Activated CD8-positive, alpha-beta memory T cell treated with anti-CD3 and anti-CD28 coated beads for 4 hours (primary cell): ENCODE data around the gene GLRA1.
"Not testable (repeated sequence)": the region's sequence is repeated elsewhere in the genome, so short reads cannot be mapped to it uniquely, and the experiment has no call there.

Experiments used
- DNase-seq, 2 donors: peaks; one replicate each; pipeline ENCODE4 v3.0.0-alpha.2; 2020; ENCODE audit warnings: low read depth in 2 of 2

The GLRA1 gene

DNA sequence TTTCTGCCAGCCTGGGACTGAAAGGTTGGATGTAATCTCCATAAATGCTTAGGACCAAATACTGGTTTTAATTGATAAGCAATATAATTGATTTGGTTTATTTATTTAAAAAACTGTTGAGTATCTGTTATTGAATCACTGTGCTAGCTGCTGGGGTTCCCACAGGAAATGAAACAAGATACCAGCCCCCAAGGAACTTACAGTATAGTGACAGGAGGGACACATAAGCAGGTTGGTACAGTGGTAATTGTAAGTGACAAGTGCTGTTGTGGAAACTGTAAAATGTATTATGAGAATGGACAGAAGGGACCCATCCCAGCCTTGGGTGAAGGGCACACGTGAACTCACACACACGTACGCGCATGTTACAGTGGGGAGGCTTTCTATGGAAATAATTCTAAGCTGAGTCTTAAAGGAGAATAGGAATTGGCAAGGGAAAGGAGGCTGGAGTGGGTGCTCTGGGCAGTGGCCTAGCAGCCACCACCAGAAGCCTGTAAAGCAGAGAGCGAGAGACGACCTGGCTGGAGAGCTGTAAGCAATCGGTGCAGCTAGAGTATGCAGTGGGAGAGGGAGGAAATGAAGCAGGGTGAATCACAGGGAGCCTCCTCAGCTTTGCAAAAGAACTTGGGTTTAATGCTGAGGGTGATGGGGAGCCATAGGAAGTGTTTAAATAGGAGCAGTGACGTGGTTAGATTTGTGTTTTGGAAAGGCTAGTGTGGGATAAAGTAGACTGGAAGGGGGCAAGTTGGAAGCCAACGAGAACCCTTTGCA, 39.3 kb downstream of the GLRA1 start:
- DNase-seq: no peak

DNA sequence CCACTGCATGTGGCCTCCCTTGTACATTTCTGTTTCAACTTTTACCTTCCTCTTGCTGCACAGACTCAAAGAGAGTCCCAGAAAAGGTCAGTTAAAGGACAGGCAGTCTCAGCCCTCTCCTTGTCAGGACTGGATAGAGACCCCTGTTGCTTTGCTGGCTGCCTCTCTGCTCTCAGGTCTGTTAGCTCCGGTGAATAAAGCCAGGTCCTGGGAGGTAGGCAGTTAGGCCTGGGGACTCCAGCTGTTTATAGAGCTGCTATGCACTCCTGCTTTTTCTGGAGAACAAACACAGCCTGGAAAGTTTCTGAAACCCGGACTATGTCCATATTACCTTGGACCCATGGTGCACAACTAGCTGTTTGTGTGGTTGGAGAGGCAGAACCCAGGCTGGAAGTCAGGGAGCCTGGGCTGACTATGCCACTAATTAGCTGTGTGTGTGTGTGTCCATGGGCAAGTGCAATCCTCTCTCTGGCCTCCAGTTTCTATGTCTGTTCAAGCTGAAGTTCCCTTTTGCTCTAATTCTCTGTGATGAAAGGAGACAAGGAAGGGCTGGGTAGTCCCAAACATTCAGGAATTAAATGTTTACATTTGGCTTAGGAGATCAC, 42.9 kb downstream of the GLRA1 start:
- no peak for DNase-seq

DNA sequence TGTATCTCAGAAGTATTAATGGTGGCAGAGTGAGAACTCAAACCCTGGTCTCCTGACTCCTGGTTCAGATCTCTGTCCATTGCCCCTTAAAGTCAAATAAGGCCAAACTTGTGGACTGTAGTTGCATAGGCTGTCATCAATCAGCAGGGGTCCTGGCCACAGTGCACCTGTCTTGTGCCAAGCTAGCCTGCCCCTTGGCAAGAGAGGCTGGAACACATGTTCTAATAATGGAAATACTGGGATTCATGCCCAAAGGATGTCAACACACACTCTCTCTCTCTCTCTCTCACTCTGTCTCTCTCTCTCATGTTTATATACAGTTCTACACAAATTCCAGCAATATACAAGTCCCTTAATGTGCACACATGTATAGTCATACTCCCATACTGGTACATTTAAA, 44.3 kb downstream of the GLRA1 start:
- no peak for DNase-seq

- DNase-seq: no peak
Measured at GRCh38 chr5:151873701-151874100, 51.0 kb downstream of the GLRA1 start.

- no peak for DNase-seq
Measured at GRCh38 chr5:151872701-151873100, 52.0 kb downstream of the GLRA1 start.

DNA sequence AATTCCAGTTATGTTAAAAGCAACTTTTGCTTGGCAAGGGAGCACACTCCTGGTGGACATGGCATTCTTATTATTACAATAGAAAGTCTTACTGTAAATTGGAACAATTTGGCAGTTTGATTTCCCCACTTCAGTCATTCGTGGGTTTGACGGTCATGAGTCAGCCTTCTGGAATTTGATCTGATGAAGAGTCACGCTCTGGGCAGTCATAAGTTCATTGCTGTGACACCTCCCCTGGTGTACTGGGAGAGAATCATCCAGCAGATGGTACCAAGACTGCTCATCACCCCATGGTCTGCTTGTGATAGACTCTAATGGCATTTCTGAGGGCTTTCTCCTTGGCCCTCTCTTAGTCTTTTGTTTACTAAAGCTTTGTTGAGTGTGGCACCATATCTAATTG, 53.8 kb downstream of the GLRA1 start:
- no peak for DNase-seq

GRCh38 chr5:151870271-151870670, 54.4 kb downstream of the GLRA1 start:
- DNase-seq: no peak

GRCh38 chr5:151869843-151870242, 54.8 kb downstream of the GLRA1 start:
- no peak for DNase-seq

- no peak for DNase-seq
Measured at GRCh38 chr5:151868451-151868850, 56.2 kb downstream of the GLRA1 start.

DNA sequence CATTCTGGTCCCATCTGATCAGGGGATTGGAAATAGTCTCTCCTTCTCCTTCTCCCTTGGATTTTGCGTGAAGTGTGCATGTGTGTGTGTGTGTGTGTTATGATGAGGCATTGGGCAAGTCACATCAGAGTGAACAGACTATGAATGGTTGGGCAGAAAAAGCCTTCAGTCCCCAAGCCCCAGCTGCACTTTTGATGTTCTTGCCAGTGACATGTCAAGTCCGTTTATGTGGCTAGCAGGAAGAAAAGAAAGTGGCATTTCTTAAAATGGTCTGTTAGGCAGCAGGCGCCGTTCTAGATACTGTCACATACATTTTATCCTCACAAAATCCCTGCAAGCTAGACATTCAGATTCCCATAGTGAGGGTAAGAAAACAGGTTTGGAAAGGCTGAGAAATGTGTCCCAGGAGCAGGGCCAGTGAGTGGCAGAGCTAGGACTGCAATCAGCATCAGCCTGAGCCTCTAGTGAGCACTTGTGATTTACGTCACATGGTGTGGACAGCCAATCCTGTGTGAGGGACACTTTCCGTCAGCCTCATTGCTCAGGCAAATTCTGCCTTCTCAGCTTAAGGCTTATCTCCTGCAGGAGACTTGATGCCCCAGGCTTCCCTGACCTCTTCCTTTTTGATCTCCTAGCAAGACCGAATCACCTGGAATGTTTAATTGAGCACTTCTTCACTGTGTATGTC, 60.4 kb downstream of the GLRA1 start:
- DNase-seq: no peak

DNA sequence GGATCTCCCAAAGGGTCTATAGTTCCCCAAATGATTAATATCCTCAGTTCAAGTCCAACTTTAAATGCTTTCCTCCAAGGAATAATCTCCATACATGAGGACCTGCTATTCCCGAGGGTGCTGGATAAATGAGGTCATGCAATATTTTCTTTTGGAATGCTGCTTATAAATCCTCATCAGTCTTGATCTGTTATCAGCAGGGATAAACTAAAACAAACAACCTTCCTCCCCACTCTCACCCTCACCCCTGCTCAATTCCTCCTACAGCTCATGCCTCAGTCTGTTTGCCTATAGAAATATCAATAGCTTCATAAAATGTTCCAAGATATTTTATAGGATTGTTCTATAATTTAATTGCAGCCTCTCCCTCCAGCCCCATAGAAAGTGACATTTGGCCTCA, 61.1 kb downstream of the GLRA1 start:
- no peak for DNase-seq

DNA sequence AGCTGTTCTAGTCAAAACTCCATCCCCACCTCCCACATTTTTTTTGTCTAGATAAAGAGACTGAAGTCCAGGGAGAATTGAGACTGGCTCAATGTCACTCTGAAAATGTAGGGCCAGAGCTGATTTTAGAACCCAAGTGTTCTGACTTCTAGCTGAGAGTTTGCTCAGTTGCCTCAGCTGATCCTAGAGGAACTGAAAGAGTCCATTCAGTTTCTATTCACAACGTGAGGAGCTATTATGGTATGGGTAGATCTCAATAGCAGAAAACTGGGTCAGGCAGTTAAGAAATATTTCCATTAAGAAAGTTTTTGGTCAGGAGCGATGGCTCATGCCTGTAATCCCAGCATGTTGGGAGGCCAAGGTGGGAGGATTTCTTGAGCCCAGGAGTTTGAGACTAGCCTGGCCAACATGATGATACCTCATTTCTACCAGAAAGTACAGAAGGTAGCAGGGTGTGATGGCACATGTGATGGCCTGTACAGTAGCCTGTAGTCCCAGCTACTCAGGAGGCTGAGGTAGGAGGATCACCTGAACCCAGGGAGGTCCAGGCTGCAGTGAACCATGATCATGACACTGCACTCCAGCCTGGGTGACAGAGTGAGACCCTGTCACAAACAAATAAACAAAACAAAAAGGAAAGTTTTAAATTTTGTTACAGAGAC, 61.7 kb downstream of the GLRA1 start:
- no peak for DNase-seq

DNA sequence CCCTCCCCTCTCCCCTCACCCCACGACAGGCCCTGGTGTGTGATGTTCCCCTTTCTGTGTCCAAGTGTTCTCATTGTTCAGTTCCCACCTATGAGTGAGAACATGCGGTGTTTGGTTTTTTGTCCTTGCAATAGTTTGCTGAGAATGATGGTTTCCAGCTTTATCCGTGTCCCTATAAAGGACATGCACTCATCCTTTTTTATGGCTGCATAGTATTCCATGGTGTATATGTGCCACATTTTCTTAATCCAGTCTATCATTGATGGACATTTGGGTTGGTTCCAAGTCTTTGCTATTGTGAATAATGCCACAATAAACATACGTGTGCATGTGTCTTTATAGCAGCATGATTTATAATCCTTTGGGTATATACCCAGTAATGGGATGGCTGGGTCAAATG, 63.8 kb downstream of the GLRA1 start:
- not testable (repeated sequence) for DNase-seq

- no peak for DNase-seq
Measured at GRCh38 chr5:151856861-151857260, 67.8 kb downstream of the GLRA1 start.

GRCh38 chr5:151855701-151856100, 69.0 kb downstream of the GLRA1 start:
- DNase-seq: no peak

GRCh38 chr5:151847871-151848270, 76.8 kb downstream of the GLRA1 start:
- no peak for DNase-seq

GRCh38 chr5:151846765-151847164, 77.9 kb downstream of the GLRA1 start:
- no peak for DNase-seq

DNA sequence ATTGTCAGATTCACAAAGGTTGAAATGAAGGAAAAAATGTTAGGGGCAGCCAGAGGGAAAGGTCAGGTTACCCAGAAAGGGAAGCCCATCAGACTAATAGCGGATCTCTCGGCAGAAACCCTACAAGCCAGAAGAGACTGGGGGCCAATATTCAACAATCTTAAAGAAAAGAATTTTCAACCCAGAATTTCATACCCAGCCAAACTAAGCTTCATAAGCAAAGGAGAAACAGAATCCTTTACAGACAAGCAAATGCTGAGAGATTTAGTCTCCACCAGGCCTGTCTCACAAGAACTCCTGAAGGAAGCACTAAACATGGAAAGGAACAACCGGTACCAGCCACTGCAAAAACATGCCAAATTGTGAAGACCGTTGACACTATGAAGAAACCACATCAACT, 91.8 kb downstream of the GLRA1 start:
- DNase-seq: not testable (repeated sequence)

DNA sequence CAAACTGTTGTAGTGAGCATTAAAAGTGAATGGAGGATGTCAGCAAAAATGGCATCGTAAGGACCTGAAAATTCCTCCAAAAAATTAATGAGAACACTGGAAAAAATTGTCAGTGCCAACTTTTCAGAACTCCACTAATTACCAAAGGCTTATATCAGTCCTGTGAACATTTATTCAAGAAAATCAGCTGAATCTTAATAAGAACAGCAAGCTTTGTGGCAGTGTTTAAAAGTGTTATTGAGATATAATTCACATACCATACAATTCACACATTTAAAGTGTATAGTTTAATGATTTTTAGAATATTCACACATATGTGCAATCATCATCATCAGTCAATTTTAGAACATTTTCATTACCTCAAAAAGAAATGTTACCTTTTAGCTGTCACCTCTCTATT, 95.3 kb downstream of the GLRA1 start:
- no peak for DNase-seq

GRCh38 chr5:151825445-151825844, 99.2 kb downstream of the GLRA1 start:
- peak in 1 of 2 donors; percentile 4 for DNase-seq

DNA sequence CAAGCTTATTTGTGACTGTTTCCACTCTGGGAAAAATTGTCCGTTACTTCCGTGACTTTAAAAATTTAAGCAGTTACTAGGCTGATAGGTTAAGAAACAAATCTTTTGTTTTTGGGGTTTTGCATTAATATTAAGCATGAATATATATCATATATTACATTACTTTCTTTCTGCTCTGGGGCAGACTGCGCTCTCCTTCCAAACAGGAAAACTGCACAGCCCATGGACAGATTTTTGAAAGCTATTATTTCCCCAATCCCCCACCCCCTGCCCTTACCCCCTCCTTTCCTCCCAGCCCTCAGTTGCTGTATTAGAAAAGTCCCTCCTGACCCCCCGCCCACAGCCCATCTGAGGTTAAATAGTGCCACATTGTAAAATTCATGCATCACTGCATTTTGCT, 102.5 kb downstream of the GLRA1 start:
- DNase-seq: no peak

GRCh38 chr5:151820903-151821302, 103.7 kb downstream of the GLRA1 start:
- DNase-seq: no peak

DNA sequence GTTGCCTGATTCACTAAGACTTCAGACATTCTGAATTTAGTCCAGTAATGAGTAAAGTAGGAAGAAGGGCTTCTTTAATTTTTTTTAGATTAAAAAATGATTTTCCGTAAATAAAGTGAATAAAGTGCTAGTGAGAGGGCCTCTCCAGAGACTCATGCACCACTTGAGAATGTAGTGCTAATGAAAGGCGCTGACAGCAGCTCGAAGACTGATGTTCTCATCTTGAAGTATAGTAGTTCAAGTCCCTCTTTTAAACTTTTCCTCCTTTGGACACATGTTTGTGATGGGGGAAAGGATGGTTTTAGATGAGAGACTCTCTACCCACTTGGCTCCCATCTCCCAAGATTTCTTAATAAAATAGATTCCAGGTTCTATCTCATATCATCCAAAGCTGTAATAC, 104.4 kb downstream of the GLRA1 start:
- DNase-seq: no peak
